Measurements from ENCODE around the gene NOD1. TPM values are rescaled to one million over a fixed set of nuclear protein-coding genes. Genes with fewer than 3 reads are reported as not detected.

The NOD1 gene
- total and polyA plus RNA-seq, 7 donors = 3.0 to 17.5 (median 6.4) TPM

- H3K4me1 ChIP-seq = peaks cover 0 to 77% (median 68%) of the 10 kb centered on the region in 4 donors
- TF ChIP-seq POLR2AphosphoS5 (IDR thresholded peaks at IDR 0.05) (peak in 1 of 4 donors; percentile 9), POLR2A (IDR thresholded peaks at IDR 0.05) (no peak)
- intact Hi-C loops (cut with DNase I) = loop anchor here (5.0 to 10.0 kb wide), 3 partner anchors 38 to 188 kb away; partner anchors contain the start of genes GARS1 and ZNRF2
- no peaks in the 10 kb centered on the region for H3K36me3 ChIP-seq
- H3K4me3 ChIP-seq = peak overlapping the region in 1 of 4 donors; percentile 5
- peak; percentile 74 for DNase-seq
- 78 to 81% methylated on average over 14 of the region's 14 CpGs for WGBS, 2 donors
- H3K27ac ChIP-seq = peak overlapping the region; percentile 74 to 81 (median 80)
- no peaks in the 10 kb centered on the region for H3K9me3 ChIP-seq
- no peaks in the 10 kb centered on the region for H3K27me3 ChIP-seq
Observed at GRCh38 chr7:30470163-30470770, 8.3 kb downstream of the NOD1 start.

- DNase-seq = peak; percentile 88
- Histone ChIP-seq H3K27ac (peak overlapping the region; percentile 74 to 81 (median 80)), H3K27me3 (no peaks in the 10 kb centered on the region), H3K36me3 (no peaks in the 10 kb centered on the region), H3K4me3 (no peak overlapping the region), H3K4me1 (peaks cover 0 to 79% (median 72%) of the 10 kb centered on the region in 4 donors), H3K9me3 (no peaks in the 10 kb centered on the region)
- 12 to 39% methylated on average over 5 of the region's 5 CpGs for WGBS, 2 donors
- TF ChIP-seq CTCF (IDR thresholded peaks at IDR 0.05) (peak in 2 of 4 experiments; percentile 11 to 38), POLR2AphosphoS5 (IDR thresholded peaks at IDR 0.05) (peak; percentile 35 to 90 (median 67)), EP300 (IDR thresholded peaks at IDR 0.05) (peak in 2 of 4 donors; percentile 76 to 83), POLR2A (IDR thresholded peaks at IDR 0.05) (no peak)
- intact Hi-C loops (cut with DNase I) = loop anchor here (5.0 kb wide), 1 partner anchor 33 kb away; the partner anchor contains the start of gene GGCT
Observed at GRCh38 chr7:30469303-30469702, 9.3 kb downstream of the NOD1 start.

GRCh38 chr7:30468791-30469190 lies 9.8 kb downstream of the NOD1 start:
- Histone ChIP-seq H3K9me3 (no peaks in the 10 kb centered on the region), H3K4me1 (peaks cover 0 to 84% (median 73%) of the 10 kb centered on the region in 4 donors), H3K36me3 (no peaks in the 10 kb centered on the region), H3K27me3 (no peaks in the 10 kb centered on the region), H3K27ac (peak overlapping the region; percentile 74 to 81 (median 80)), H3K4me3 (no peak overlapping the region)
- 82 to 83% methylated on average over 4 of the region's 4 CpGs for WGBS, 2 donors
- TF ChIP-seq POLR2AphosphoS5 (IDR thresholded peaks at IDR 0.05) (peak in 1 of 4 donors; percentile 4), POLR2A (IDR thresholded peaks at IDR 0.05) (no peak)
- intact Hi-C loops (cut with DNase I) = loop anchor here (5.0 kb wide), 1 partner anchor 34 kb away; the partner anchor contains the start of gene GGCT
- peak; percentile 76 for DNase-seq

GRCh38 chr7:30468041-30468440 lies 10.5 kb downstream of the NOD1 start:
- Histone ChIP-seq H3K4me3 (no peak overlapping the region), H3K9me3 (no peaks in the 10 kb centered on the region), H3K4me1 (peaks cover 0 to 80% (median 69%) of the 10 kb centered on the region in 4 donors), H3K27me3 (no peaks in the 10 kb centered on the region), H3K36me3 (no peaks in the 10 kb centered on the region), H3K27ac (peak overlapping the region in 3 of 4 donors; percentile 74 to 81 (median 80))
- TF ChIP-seq POLR2AphosphoS5 (IDR thresholded peaks at IDR 0.05) = no peak
- no peak for TF ChIP-seq POLR2A (IDR thresholded peaks at IDR 0.05)
- no peak for TF ChIP-seq EP300 (IDR thresholded peaks at IDR 0.05)
- DNase-seq = no peak
- 46 to 79% methylated on average over 2 of the region's 2 CpGs for WGBS, 2 donors
- intact Hi-C loops (cut with DNase I) = loop anchor here (5.0 kb wide), 1 partner anchor 34 kb away; the partner anchor contains the start of gene GGCT

GRCh38 chr7:30467271-30467670 lies 11.3 kb downstream of the NOD1 start:
- H3K27ac ChIP-seq = peak overlapping the region in 1 of 4 donors; percentile 80
- no peaks in the 10 kb centered on the region for H3K27me3 ChIP-seq
- H3K4me3 ChIP-seq = no peak overlapping the region
- no peaks in the 10 kb centered on the region for H3K36me3 ChIP-seq
- 70% methylated on average over 4 of the region's 4 CpGs for WGBS, 2 donors
- DNase-seq = no peak
- TF ChIP-seq CTCF (IDR thresholded peaks at IDR 0.05) (no peak), EP300 (IDR thresholded peaks at IDR 0.05) (no peak), POLR2A (IDR thresholded peaks at IDR 0.05) (no peak), POLR2AphosphoS5 (IDR thresholded peaks at IDR 0.05) (no peak)
- H3K9me3 ChIP-seq = no peaks in the 10 kb centered on the region
- peaks cover 0 to 74% (median 62%) of the 10 kb centered on the region in 4 donors for H3K4me1 ChIP-seq
- intact Hi-C loops (cut with DNase I) = loop anchor here (5.0 kb wide), 1 partner anchor 35 kb away; the partner anchor contains the start of gene GGCT

GRCh38 chr7:30466266-30466665 lies 12.3 kb downstream of the NOD1 start:
- peak; percentile 30 for DNase-seq
- Histone ChIP-seq H3K4me3 (no peak overlapping the region), H3K27me3 (no peaks in the 10 kb centered on the region), H3K27ac (peak overlapping the region in 3 of 4 donors; percentile 44 to 58 (median 50)), H3K9me3 (no peaks in the 10 kb centered on the region), H3K36me3 (no peaks in the 10 kb centered on the region), H3K4me1 (peaks cover 0 to 64% (median 52%) of the 10 kb centered on the region in 4 donors)
- TF ChIP-seq CTCF (IDR thresholded peaks at IDR 0.05) (no peak), EP300 (IDR thresholded peaks at IDR 0.05) (no peak), POLR2A (IDR thresholded peaks at IDR 0.05) (no peak), POLR2AphosphoS5 (IDR thresholded peaks at IDR 0.05) (no peak)
- WGBS, 2 donors = 45 to 73% methylated on average over 4 of the region's 4 CpGs
- intact Hi-C loops (cut with DNase I) = loop anchor here (5.0 kb wide), 1 partner anchor 36 kb away; the partner anchor contains the start of gene GGCT

Measured in sigmoid colon (tissue), 7 donors.